MCF 10A (cell line): ENCODE results near the gene AFF4. TPM values are rescaled to one million over a fixed set of nuclear protein-coding genes. Genes with fewer than 3 reads are reported as not detected.

Experiments
- BruUV-seq: library from RNA; stranded (reverse); fragments of 400-500 nt; replicated peaks from 2 replicates; lab custom pipeline; 2021; lab: Mats Ljungman, UMichigan
- CTCF ChIA-PET: fragments of 300-600 bp; sonication (Branson Sonifier 250); formaldehyde crosslinking; extraction: SDS; loops from one replicate; lab custom pipeline; 2021; ENCODE audit warnings: antibody characterized with exemption, inconsistent platforms; lab: Yijun Ruan, JAX
- POLR2A ChIA-PET: fragments of 300-600, 350-650 bp; sonication (Branson Sonifier 250); formaldehyde crosslinking; extraction: SDS; loops from one replicate; lab custom pipeline; 2020; ENCODE audit warnings: antibody characterized with exemption, inconsistent platforms; lab: Yijun Ruan, JAX
- DNase-seq: peaks from one replicate; pipeline ENCODE4 v3.0.0-alpha.2; 2018; ENCODE audit not compliant: unreplicated experiment
- H3K27ac Mint-ChIP-seq: one replicate; pipeline ENCODE4 v1.8.0; 2022; ENCODE audit warnings: mild to moderate bottlenecking, low read depth, mixed read lengths; ENCODE audit not compliant: unreplicated experiment
- H3K27me3 Mint-ChIP-seq: one replicate; pipeline ENCODE4 v1.8.0; 2022; ENCODE audit warnings: mixed read lengths; ENCODE audit not compliant: insufficient read depth, unreplicated experiment
- H3K36me3 Mint-ChIP-seq: one replicate; pipeline ENCODE4 v1.8.0; 2022; ENCODE audit warnings: mild to moderate bottlenecking, moderate library complexity, mixed read lengths; ENCODE audit not compliant: insufficient read depth, unreplicated experiment
- H3K4me1 Mint-ChIP-seq: one replicate; pipeline ENCODE4 v1.8.0; 2022; ENCODE audit warnings: mixed read lengths; ENCODE audit not compliant: insufficient read depth, unreplicated experiment
- H3K4me3 Mint-ChIP-seq: one replicate; pipeline ENCODE4 v1.8.0; 2022; ENCODE audit warnings: mild to moderate bottlenecking, moderate library complexity, mixed read lengths; ENCODE audit not compliant: unreplicated experiment
- H3K9me3 Mint-ChIP-seq: one replicate; pipeline ENCODE4 v1.8.0; 2022; ENCODE audit warnings: mixed read lengths; ENCODE audit not compliant: unreplicated experiment
- intact Hi-C: fragments of 100-400 bp; cut with micrococcal nuclease; formaldehyde crosslinking; loops from 2 replicates; pipeline ENCODE4 v1.14.1; 2022
- total RNA-seq: library from RNA; stranded (reverse); gene quantifications from 2 replicates; pipeline ENCODE4 v1.2.3, GENCODE V29; 2022
- TF ChIP-seq, protein P1 (sequence below): fragments of 200-600 bp; IDR thresholded peaks from one replicate; pipeline ENCODE4 v1.8.0; 2022; ENCODE audit warnings: antibody characterized with exemption, mild to moderate bottlenecking; ENCODE audit not compliant: unreplicated experiment

Gene AFF4
- total RNA-seq, 1 experiment from 2014 or later, result 206 TPM

DNA sequence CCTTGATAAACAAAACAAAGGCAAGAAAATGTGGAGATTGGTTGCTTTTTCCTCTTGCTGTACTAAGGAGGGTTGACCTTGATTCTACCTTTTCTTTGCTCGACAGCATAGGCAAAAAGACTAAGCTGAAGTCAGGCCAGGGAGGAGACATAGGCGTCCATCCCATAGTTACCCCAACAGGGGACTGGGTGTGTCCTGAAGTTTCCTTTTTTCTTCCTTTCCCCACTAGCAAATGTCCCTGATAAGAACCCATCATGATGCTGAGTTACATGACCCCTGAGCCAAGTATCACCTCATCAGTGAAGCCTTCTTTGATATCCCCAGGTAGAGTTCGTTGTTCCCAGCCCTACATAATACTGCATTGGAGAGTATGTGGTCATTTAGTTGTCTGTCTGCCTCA is 123.1 kb downstream of the AFF4 start:
- H3K27ac Mint-ChIP-seq, result peak overlapping the region; percentile 99

DNA sequence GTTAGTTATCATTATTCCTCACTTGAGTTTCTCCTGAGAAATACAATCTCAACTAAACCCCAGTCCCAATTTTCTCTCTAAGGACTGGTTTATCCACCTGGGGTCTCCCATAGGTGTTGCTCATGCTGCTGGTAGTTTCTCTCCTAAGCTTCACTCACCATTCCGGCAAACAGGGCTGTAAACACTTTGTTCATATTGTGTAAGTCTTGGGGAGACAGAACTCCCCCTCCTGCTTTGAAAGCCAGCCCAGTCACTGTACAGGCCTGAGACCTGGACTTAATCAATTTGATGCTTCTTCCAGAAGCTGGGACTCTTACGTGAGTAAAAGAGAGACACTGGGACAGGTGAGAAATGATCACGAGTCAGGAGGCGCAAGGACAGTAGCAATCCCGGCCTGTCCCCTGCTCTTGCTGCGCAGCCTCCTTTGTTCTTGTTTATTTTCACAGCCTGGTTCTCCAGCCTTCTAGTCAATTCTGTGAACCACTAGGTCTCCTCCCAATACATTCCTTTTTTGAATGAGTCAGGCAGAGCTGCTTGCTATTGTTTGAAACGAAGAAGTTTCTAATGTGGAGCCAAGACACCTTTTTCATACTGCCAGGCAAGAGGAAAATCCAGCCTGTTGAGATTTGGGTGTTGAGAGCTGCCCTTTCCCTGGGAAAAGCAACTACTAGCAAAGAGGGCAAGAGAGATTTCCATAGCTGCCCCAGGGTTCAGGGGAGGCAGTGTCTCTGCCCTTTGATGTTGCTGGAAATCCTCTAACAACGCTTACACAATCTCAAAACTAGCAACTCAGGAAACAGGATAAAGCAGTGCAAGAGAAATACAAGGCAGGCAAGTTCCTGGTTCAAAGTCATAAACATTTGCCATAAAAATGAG is 123.8 kb downstream of the AFF4 start:
- H3K27me3 Mint-ChIP-seq, result no peaks in the 10 kb centered on the region
- POLR2A ChIA-PET, result interaction anchor here (0.7 to 5.3 kb wide), 14 partner anchors 10 to 1336 kb away, joined by 3 to 63 read pairs (median 3); partner anchors contain the start of genes GDF9, IRF1, KIF3A and SHROOM1
- no TSS peak for BruUV-seq
- TF ChIP-seq, protein P1, sequence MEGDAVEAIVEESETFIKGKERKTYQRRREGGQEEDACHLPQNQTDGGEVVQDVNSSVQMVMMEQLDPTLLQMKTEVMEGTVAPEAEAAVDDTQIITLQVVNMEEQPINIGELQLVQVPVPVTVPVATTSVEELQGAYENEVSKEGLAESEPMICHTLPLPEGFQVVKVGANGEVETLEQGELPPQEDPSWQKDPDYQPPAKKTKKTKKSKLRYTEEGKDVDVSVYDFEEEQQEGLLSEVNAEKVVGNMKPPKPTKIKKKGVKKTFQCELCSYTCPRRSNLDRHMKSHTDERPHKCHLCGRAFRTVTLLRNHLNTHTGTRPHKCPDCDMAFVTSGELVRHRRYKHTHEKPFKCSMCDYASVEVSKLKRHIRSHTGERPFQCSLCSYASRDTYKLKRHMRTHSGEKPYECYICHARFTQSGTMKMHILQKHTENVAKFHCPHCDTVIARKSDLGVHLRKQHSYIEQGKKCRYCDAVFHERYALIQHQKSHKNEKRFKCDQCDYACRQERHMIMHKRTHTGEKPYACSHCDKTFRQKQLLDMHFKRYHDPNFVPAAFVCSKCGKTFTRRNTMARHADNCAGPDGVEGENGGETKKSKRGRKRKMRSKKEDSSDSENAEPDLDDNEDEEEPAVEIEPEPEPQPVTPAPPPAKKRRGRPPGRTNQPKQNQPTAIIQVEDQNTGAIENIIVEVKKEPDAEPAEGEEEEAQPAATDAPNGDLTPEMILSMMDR, result no peak
- peaks cover 30% of the 10 kb centered on the region for H3K4me1 Mint-ChIP-seq
- CTCF ChIA-PET, result interaction anchor here (0.5 to 4.5 kb wide), 12 partner anchors 10 to 1582 kb away, joined by 3 to 29 read pairs (median 4); partner anchors contain the start of genes GDF9, SHROOM1 and UQCRQ
- H3K4me3 Mint-ChIP-seq, result peak overlapping the region; percentile 19
- intact Hi-C loops, result no loop called here
- no peaks in the 10 kb centered on the region for H3K9me3 Mint-ChIP-seq
- DNase-seq, result peak; percentile 89
- peak overlapping the region; percentile 99 for H3K27ac Mint-ChIP-seq
- H3K36me3 Mint-ChIP-seq, result no peaks in the 10 kb centered on the region

More for the DNA sequence above, 123.1 kb downstream of the AFF4 start:
- POLR2A ChIA-PET, result interaction anchor here (0.7 to 5.3 kb wide), 10 partner anchors 10 to 165 kb away, joined by 3 to 63 read pairs (median 7); partner anchors contain the start of genes GDF9, KIF3A, SHROOM1 and UQCRQ
- no TSS peak for BruUV-seq
- CTCF ChIA-PET, result interaction anchor here (0.8 to 4.5 kb wide), 5 partner anchors 11 to 40 kb away, joined by 3 to 29 read pairs (median 7); partner anchors contain the start of genes GDF9, SHROOM1 and UQCRQ
- H3K4me1 Mint-ChIP-seq, result peaks cover 30% of the 10 kb centered on the region
- H3K27me3 Mint-ChIP-seq, result no peaks in the 10 kb centered on the region
- DNase-seq, result no peak
- intact Hi-C loops, result no loop called here
- no peaks in the 10 kb centered on the region for H3K36me3 Mint-ChIP-seq
- no peak overlapping the region for H3K4me3 Mint-ChIP-seq
- TF ChIP-seq, protein P1, result no peak
- no peaks in the 10 kb centered on the region for H3K9me3 Mint-ChIP-seq

DNA sequence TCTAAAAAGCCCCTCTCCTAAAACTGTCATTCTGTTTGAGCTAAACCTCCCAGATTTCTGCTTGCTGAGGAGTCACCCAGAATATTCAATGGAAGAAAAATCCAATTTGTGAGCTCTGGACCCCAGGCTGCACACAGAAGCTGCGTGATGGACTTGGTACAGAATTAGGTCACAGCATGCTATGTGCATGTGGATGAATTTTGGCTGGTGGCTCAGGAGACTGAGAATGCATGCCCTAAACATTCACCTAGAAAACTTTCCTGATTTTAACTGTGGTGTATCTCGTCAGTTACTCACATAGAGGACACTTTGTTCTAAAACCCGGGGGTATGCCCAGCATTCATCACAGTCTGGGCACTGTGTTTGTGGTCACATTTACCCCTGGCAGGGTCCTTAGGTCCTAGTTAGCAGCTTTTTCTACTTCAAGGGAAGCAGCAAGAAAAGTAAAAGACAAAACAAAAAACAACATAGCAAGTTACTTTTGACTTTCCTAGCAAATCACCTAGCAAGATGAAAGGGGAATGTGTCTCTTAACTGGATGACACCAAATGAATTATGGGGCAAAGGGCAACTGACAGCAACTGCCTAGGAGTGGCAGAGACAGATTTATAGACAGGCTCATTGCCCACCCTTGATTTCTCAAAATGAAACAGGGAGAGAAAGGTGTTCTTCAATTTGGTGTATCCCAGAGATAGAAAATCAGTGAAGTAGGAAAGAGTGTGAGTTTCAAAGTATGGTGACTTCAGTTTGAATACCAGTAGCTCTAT is 124.7 kb downstream of the AFF4 start:
- intact Hi-C loops, result no loop called here
- Mint-ChIP-seq H3K4me1 (peaks cover 30% of the 10 kb centered on the region), H3K9me3 (no peaks in the 10 kb centered on the region), H3K4me3 (no peak overlapping the region), H3K27ac (peak overlapping the region; percentile 99), H3K36me3 (no peaks in the 10 kb centered on the region), H3K27me3 (no peaks in the 10 kb centered on the region)
- TF ChIP-seq, protein P1, result no peak
- BruUV-seq, result no TSS peak
- ChIA-PET POLR2A (interaction anchor here (1.0 to 5.3 kb wide), 9 partner anchors 9 to 348 kb away, joined by 3 to 63 read pairs (median 9); partner anchors contain the start of genes GDF9, IRF1, SHROOM1 and UQCRQ), CTCF (interaction anchor here (0.6 to 4.5 kb wide), 5 partner anchors 9 to 159 kb away, joined by 3 to 29 read pairs (median 10); partner anchors contain the start of genes GDF9, SHROOM1 and UQCRQ)
- no peak for DNase-seq
